GM23248 (cell line): ENCODE data around the gene PYGB. TPM values are rescaled to one million over a fixed set of nuclear protein-coding genes. Genes with fewer than 3 reads are reported as not detected.

ENCODE experiments used
- DNase-seq: peaks from one replicate; pipeline ENCODE4 v3.0.0-alpha.2; 2015
- H2AFZ ChIP-seq: fragments of 200-600 bp; sonication (generic); 2 replicates; pipeline ENCODE4 v1.6.1; 2016; ENCODE audit warnings: antibody characterized with exemption
- H3F3A ChIP-seq: fragments of 200-600 bp; sonication (generic); 2 replicates; pipeline ENCODE4 v1.6.1; 2016; ENCODE audit warnings: mild to moderate bottlenecking, antibody characterized with exemption, mixed run types; ENCODE audit not compliant: insufficient read depth
- H3K27ac ChIP-seq: fragments of 200-600 bp; sonication (generic); 2 replicates; pipeline ENCODE4 v1.5.1; 2016; ENCODE audit warnings: mild to moderate bottlenecking
- H3K27me3 ChIP-seq: fragments of 200-600 bp; sonication (generic); replicated peaks from 2 replicates; pipeline ENCODE4 v1.6.1; 2016; ENCODE audit warnings: mild to moderate bottlenecking; ENCODE audit not compliant: insufficient read depth
- H3K36me3 ChIP-seq: fragments of 200-600 bp; sonication (generic); 2 replicates; pipeline ENCODE4 v1.6.1; 2016; ENCODE audit warnings: low read depth, mild to moderate bottlenecking
- H3K4me1 ChIP-seq: fragments of 200-600 bp; sonication (generic); 2 replicates; pipeline ENCODE4 v1.6.1; 2016; ENCODE audit warnings: mild to moderate bottlenecking; ENCODE audit not compliant: insufficient read depth
- H3K4me2 ChIP-seq: fragments of 200-600 bp; sonication (generic); one replicate; pipeline ENCODE4 v1.6.1; 2016; ENCODE audit warnings: mild to moderate bottlenecking; ENCODE audit not compliant: unreplicated experiment
- H3K4me3 ChIP-seq: fragments of 200-600 bp; sonication (generic); 2 replicates; pipeline ENCODE4 v1.5.1; 2016; ENCODE audit warnings: mild to moderate bottlenecking
- H3K79me2 ChIP-seq: fragments of 200-600 bp; sonication (generic); 2 replicates; pipeline ENCODE4 v1.6.1; 2016; ENCODE audit warnings: mild to moderate bottlenecking; ENCODE audit not compliant: insufficient read depth
- H3K9ac ChIP-seq: fragments of 200-600 bp; sonication (generic); 2 replicates; pipeline ENCODE4 v1.6.1; 2016; ENCODE audit warnings: mild to moderate bottlenecking
- H3K9me2 ChIP-seq: fragments of 200-600 bp; sonication (generic); 2 replicates; pipeline ENCODE4 v1.6.1; 2016; ENCODE audit warnings: mixed run types, mild to moderate bottlenecking, moderate library complexity; ENCODE audit not compliant: insufficient read depth
- H3K9me3 ChIP-seq: fragments of 200-600 bp; sonication (generic); one replicate; pipeline ENCODE4 v1.6.1; 2017; ENCODE audit warnings: low read depth
- H4K20me1 ChIP-seq: fragments of 200-600 bp; sonication (generic); 2 replicates; pipeline ENCODE4 v1.6.0; 2016; ENCODE audit not compliant: insufficient read depth
- EZH2 ChIP-seq: fragments of 200-600 bp; sonication (generic); IDR thresholded peaks from 2 replicates; pipeline ENCODE4 v1.6.1; 2018; ENCODE audit warnings: antibody characterized with exemption, mild to moderate bottlenecking; ENCODE audit not compliant: insufficient read depth, poor library complexity, severe bottlenecking
- EZH2phosphoT487 ChIP-seq: fragments of 200-600 bp; sonication (generic); IDR thresholded peaks from 2 replicates; pipeline ENCODE4 v1.6.1; 2018; ENCODE audit warnings: antibody characterized with exemption, moderate library complexity, mild to moderate bottlenecking, low read depth; ENCODE audit not compliant: insufficient read depth
- WGBS, 2 experiments: methylation state at CpG; one replicate each; pipeline ENCODE4 v1.1.6; 2015 to 2017; ENCODE audit warnings: low lambda C conversion rate in 2 of 2, low coverage in 1 of 2; ENCODE audit errors: missing lambda C conversion rate in 2 of 2; 5-methylcytosine and 5-hydroxymethylcytosine counted together
- in situ Hi-C: fragments of 300-500 bp; cut with MboI; formaldehyde crosslinking; loops from 2 replicates; pipeline ENCODE4 v1.15.0; 2020
- polyA plus RNA-seq: library from polyadenylated mRNA; unstranded; fragments of >200 nt; fragmentation: Nextera tagmentation; extraction: Ambion mirVana; gene quantifications from 2 replicates; pipeline ENCODE4 v1.2.1, GENCODE V29; 2016
- total RNA-seq: library from RNA; depleted of rRNA; stranded (reverse); fragments of >200 nt; shearing (Covaris generic); gene quantifications from 2 replicates; pipeline ENCODE4 v1.2.3, GENCODE V29; 2014

The PYGB gene
- total and polyA plus RNA-seq, 2 experiments from 2014 or later, result 74.1 to 116 TPM

DNA sequence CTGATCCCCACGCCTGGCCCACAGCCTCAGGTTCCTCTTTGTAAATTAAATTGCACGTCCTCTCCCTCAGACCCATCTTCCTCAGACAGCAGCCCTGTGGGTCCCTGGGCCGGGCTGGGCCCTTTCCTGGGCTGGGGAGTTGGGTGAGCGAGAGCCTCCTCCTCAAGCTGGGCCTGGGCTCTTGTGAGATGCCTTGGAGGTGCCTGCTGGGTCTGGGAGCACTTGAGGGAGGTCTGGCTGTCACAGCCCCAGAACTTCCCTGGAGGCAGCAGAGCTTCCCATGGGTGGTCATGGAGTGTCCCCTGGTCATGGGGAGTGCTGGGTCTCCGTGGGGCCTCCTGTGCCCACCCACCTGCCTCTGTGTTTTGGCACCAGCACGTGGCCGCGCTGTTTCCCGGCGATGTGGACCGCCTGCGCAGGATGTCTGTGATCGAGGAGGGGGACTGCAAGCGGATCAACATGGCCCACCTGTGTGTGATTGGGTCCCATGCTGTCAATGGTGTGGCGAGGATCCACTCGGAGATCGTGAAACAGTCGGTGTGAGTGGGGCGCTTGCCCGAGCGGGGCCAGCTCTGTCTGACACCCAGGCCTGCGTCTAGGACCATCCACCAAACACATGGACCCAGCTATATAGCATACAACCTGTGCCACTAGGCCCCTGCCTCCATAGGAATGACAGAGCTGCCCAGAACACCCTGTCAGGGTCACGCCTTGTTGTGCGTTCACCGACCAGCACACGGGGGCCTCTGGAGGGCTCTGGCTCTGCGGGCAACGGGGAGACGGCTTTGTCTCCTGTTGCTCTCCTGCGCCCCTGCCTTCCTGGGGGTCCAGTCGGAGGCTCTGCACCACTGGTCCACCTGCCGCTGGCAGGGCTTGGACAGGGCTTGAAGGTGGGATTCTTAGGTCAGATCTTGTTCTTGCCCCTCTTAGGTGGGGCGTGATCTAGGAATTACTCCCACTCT is 33.0 kb downstream of the PYGB start:
- no peaks in the 10 kb centered on the region for H3K9me2 ChIP-seq
- H3K9ac ChIP-seq, result no peak overlapping the region
- H3K27me3 ChIP-seq, result no peaks in the 10 kb centered on the region
- no peaks in the 10 kb centered on the region; the same call in 1 of the 2 replicates for H3K36me3 ChIP-seq
- 94 to 97% methylated on average over 33 of the region's 33 CpGs for WGBS, 2 experiments
- H3K27ac ChIP-seq, result no peak overlapping the region
- no peaks in the 10 kb centered on the region for H4K20me1 ChIP-seq
- H3K4me2 ChIP-seq, result no peak overlapping the region
- H3K4me1 ChIP-seq, result no peaks in the 10 kb centered on the region
- no peak overlapping the region for H2AFZ ChIP-seq
- in situ Hi-C loops, result no loop called here
- no peaks in the 10 kb centered on the region for H3F3A ChIP-seq
- H3K4me3 ChIP-seq, result no peak overlapping the region
- H3K9me3 ChIP-seq, result no peaks in the 10 kb centered on the region
- TF ChIP-seq EZH2phosphoT487 (no peak), EZH2 (no peak)
- no peak for DNase-seq
- no peaks in the 10 kb centered on the region for H3K79me2 ChIP-seq

DNA sequence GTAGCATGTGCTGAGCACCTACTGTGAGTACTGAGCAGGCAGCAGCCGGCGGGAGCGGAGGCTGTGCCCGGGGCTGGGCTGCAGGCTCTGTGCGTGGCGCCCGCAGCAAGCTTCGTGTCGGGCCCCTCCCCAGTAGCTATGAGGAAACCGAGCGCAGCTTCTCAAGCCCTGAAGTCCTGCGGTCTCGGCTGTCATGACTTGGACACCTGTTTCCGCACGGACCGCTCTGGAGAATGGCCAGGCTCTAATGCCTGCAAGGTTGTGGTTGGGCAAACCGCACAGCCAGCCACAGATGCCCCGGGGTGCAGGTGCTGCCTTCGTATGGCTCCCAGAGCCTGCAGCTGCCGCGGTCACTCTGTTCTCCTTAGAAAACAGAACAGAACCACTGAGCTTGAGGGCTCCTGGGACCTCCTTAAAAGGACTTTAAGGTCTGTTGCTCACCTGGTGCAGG is 33.7 kb downstream of the PYGB start:
- H3K36me3 ChIP-seq, result no peaks in the 10 kb centered on the region; the same call in 1 of the 2 replicates
- in situ Hi-C loops, result no loop called here
- no peak for DNase-seq

DNA sequence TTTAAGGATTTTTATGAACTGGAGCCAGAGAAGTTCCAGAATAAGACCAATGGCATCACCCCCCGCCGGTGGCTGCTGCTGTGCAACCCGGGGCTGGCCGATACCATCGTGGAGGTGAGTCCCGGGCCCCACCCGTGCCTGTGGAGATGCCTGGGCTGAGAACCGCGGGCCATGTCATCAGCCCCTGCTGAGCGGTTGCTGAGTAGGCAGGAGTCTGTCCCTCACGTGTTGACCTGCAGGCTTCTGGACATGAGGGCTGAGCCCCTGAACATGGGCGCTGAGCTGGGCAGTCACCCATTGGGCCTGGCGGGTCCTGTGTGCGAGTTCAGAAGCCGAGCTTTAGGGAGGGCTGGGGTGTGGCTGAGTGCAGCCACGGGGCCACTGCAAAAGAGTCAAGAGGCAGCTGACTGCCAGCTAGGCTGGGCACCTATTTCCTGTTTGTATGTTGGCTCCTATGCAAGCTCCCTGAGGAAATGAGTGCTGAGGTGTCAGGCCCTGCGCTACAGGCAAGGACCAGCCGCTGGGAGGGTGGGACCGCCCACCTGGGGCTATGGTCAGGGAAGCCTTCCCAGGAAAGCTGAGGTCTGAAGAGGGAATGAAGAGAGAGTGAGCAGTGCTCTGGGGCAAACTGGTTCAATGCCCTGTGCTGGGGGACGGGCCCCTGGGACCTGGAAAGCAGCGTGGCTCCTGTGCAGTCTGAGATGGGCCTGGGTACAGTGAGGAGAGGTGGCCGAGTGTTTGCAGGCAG is 34.3 kb downstream of the PYGB start:
- H3F3A ChIP-seq, result no peaks in the 10 kb centered on the region
- H3K9me2 ChIP-seq, result no peaks in the 10 kb centered on the region
- WGBS, 2 experiments, result 87 to 89% methylated on average over 22 of the region's 22 CpGs
- H3K9ac ChIP-seq, result no peak overlapping the region
- no peaks in the 10 kb centered on the region for H4K20me1 ChIP-seq
- no peaks in the 10 kb centered on the region for H3K9me3 ChIP-seq
- in situ Hi-C loops, result no loop called here
- no peak overlapping the region for H3K4me2 ChIP-seq
- H3K79me2 ChIP-seq, result no peaks in the 10 kb centered on the region
- H3K4me3 ChIP-seq, result no peak overlapping the region
- no peaks in the 10 kb centered on the region for H3K27me3 ChIP-seq
- no peak for TF ChIP-seq EZH2
- no peak for TF ChIP-seq EZH2phosphoT487
- DNase-seq, result no peak
- H3K27ac ChIP-seq, result no peak overlapping the region
- no peaks in the 10 kb centered on the region; the same call in 1 of the 2 replicates for H3K36me3 ChIP-seq
- H2AFZ ChIP-seq, result no peak overlapping the region
- H3K4me1 ChIP-seq, result no peaks in the 10 kb centered on the region

More for the DNA sequence above, 33.7 kb downstream of the PYGB start:
- H3K4me3 ChIP-seq, result no peak overlapping the region
- H3K79me2 ChIP-seq, result no peaks in the 10 kb centered on the region
- no peak overlapping the region for H3K9ac ChIP-seq
- H3K9me3 ChIP-seq, result no peaks in the 10 kb centered on the region
- H2AFZ ChIP-seq, result no peak overlapping the region
- H4K20me1 ChIP-seq, result no peaks in the 10 kb centered on the region
- H3K27ac ChIP-seq, result no peak overlapping the region
- no peaks in the 10 kb centered on the region for H3F3A ChIP-seq
- H3K4me1 ChIP-seq, result no peaks in the 10 kb centered on the region
- WGBS, 2 experiments, result 84 to 91% methylated on average over 20 to 21 of the region's 21 CpGs
- TF ChIP-seq EZH2phosphoT487, result no peak
- H3K27me3 ChIP-seq, result no peaks in the 10 kb centered on the region
- H3K4me2 ChIP-seq, result no peak overlapping the region
- no peaks in the 10 kb centered on the region for H3K9me2 ChIP-seq

DNA sequence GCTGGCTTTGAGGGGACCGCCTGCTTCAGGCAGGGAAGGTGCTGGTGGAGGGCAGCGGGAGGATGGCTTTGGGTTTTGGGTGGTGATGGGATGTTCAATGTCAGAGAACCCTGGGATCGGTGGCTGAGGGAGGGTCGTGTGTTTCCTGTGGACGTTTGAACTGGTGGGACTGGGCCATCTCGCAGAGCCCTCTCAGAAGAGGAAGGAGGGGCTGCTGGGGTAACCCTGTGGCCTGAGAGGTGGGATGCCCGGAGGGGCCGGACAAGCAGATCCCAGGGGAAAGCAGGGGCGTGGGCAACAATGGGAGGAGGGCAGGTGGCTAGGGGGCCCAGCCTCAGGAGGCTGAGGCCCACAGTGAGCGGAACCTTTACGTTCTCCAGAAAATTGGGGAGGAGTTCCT is 34.9 kb downstream of the PYGB start:
- Histone ChIP-seq H3K4me2 (no peak overlapping the region), H3K4me1 (no peaks in the 10 kb centered on the region), H3K9ac (no peak overlapping the region), H3K27me3 (no peaks in the 10 kb centered on the region), H3K36me3 (no peaks in the 10 kb centered on the region; the same call in 1 of the 2 replicates), H2AFZ (no peak overlapping the region), H3K9me2 (no peaks in the 10 kb centered on the region), H4K20me1 (no peaks in the 10 kb centered on the region), H3K9me3 (no peaks in the 10 kb centered on the region), H3F3A (no peaks in the 10 kb centered on the region), H3K79me2 (no peaks in the 10 kb centered on the region), H3K4me3 (no peak overlapping the region), H3K27ac (no peak overlapping the region)
- in situ Hi-C loops, result no loop called here
- TF ChIP-seq EZH2 (no peak), EZH2phosphoT487 (no peak)
- no peak for DNase-seq
- WGBS, 2 experiments, result 84 to 96% methylated on average over 10 to 11 of the region's 11 CpGs
